Measurements from ENCODE around the gene ADAMTS17.
"Not testable (repeated sequence)": the region's sequence is repeated elsewhere in the genome, so short reads cannot be mapped to it uniquely, and the experiment has no call there.

The ADAMTS17 gene

GRCh38 chr15:100339451-100339850 is 2.3 kb downstream of the ADAMTS17 start:
- not testable (repeated sequence) for DNase-seq (ENCODE audit: low read depth in 2 of 2)

- DNase-seq (ENCODE audit: low read depth in 2 of 2), result peak; percentile 30 to 36
Observed at GRCh38 chr15:100338971-100339444, 2.8 kb downstream of the ADAMTS17 start.

GRCh38 chr15:100338247-100338646 is 3.5 kb downstream of the ADAMTS17 start:
- DNase-seq (ENCODE audit: low read depth in 2 of 2), result no peak

GRCh38 chr15:100337096-100338044 is 4.4 kb downstream of the ADAMTS17 start:
- no peak for DNase-seq (ENCODE audit: low read depth in 2 of 2)

- DNase-seq (ENCODE audit: low read depth in 2 of 2), result no peak
Observed at GRCh38 chr15:100336061-100336460, 5.7 kb downstream of the ADAMTS17 start.

GRCh38 chr15:100335335-100335999 is 6.3 kb downstream of the ADAMTS17 start:
- DNase-seq (ENCODE audit: low read depth in 2 of 2), result no peak

- DNase-seq (ENCODE audit: low read depth in 2 of 2), result no peak
Observed at GRCh38 chr15:100334905-100335304, 6.9 kb downstream of the ADAMTS17 start.

GRCh38 chr15:100334456-100334855 is 7.3 kb downstream of the ADAMTS17 start:
- DNase-seq (ENCODE audit: low read depth in 2 of 2), result no peak

- DNase-seq (ENCODE audit: low read depth in 2 of 2), result no peak
Observed at GRCh38 chr15:100334015-100334414, 7.8 kb downstream of the ADAMTS17 start.

GRCh38 chr15:100333236-100333635 is 8.5 kb downstream of the ADAMTS17 start:
- DNase-seq (ENCODE audit: low read depth in 2 of 2), result no peak

- DNase-seq (ENCODE audit: low read depth in 2 of 2), result no peak
Observed at GRCh38 chr15:100332721-100333120, 9.1 kb downstream of the ADAMTS17 start.

- DNase-seq (ENCODE audit: low read depth in 2 of 2), result no peak
Observed at GRCh38 chr15:100332231-100332630, 9.5 kb downstream of the ADAMTS17 start.

- no peak for DNase-seq (ENCODE audit: low read depth in 2 of 2)
Observed at GRCh38 chr15:100330629-100331215, 11.1 kb downstream of the ADAMTS17 start.

GRCh38 chr15:100330221-100330620 is 11.6 kb downstream of the ADAMTS17 start:
- peak in 1 of 2 donors; percentile 19 for DNase-seq (ENCODE audit: low read depth in 2 of 2)

- no peak for DNase-seq (ENCODE audit: low read depth in 2 of 2)
Observed at GRCh38 chr15:100328796-100329195, 13.0 kb downstream of the ADAMTS17 start.

GRCh38 chr15:100318880-100319279 is 22.9 kb downstream of the ADAMTS17 start:
- DNase-seq (ENCODE audit: low read depth in 2 of 2), result no peak

- DNase-seq (ENCODE audit: low read depth in 2 of 2), result no peak
Observed at GRCh38 chr15:100314809-100315400, 26.9 kb downstream of the ADAMTS17 start.

GRCh38 chr15:100311833-100312476 is 29.8 kb downstream of the ADAMTS17 start:
- DNase-seq (ENCODE audit: low read depth in 2 of 2), result no peak

- DNase-seq (ENCODE audit: low read depth in 2 of 2), result no peak
Observed at GRCh38 chr15:100311154-100311625, 30.6 kb downstream of the ADAMTS17 start.

- DNase-seq (ENCODE audit: low read depth in 2 of 2), result no peak
Observed at GRCh38 chr15:100310513-100311153, 31.1 kb downstream of the ADAMTS17 start.

- no peak for DNase-seq (ENCODE audit: low read depth in 2 of 2)
Observed at GRCh38 chr15:100310041-100310405, 31.8 kb downstream of the ADAMTS17 start.

Measured in stimulated activated CD8-positive, alpha-beta memory T cell treated with anti-CD3 and anti-CD28 coated beads, Interleukin-7, amount 100 ng/mL, for 4 hours (primary cell).